ENCODE results near the gene PTH2R.

- TF ChIP-seq ELF4 (IDR thresholded peaks at IDR 0.05) = no peak
- no peak for TF ChIP-seq FOXK2 (IDR thresholded peaks at IDR 0.05)
- no peak for TF ChIP-seq TARDBP (IDR thresholded peaks at IDR 0.05)
Observed at GRCh38 chr2:208384637-208385036, 22.0 kb upstream of the PTH2R start.

Measured in HEK293T (cell line).